PC-3 (cell line): ENCODE data around the gene ALDH7A1.

Experiments used
- CTCF ChIP-seq: fragments of 300-600 bp; sonication (generic); conservative IDR thresholded peaks from 2 replicates; pipeline ENCODE4 v1.5.1; 2017; ENCODE audit warnings: antibody characterized with exemption, low read depth, mild to moderate bottlenecking, low read length
- EZH2 ChIP-seq: fragments of 300-600 bp; sonication (generic); IDR thresholded peaks from one replicate; pipeline ENCODE4 v1.6.1; 2017; ENCODE audit warnings: antibody characterized with exemption, mild to moderate bottlenecking, low read length; ENCODE audit not compliant: unreplicated experiment
- EZH2phosphoT487 ChIP-seq: fragments of 300-600 bp; sonication (generic); IDR thresholded peaks from 2 replicates; pipeline ENCODE4 v1.6.1; 2018; ENCODE audit warnings: mild to moderate bottlenecking, antibody characterized with exemption, low read length, borderline replicate concordance

DNA sequence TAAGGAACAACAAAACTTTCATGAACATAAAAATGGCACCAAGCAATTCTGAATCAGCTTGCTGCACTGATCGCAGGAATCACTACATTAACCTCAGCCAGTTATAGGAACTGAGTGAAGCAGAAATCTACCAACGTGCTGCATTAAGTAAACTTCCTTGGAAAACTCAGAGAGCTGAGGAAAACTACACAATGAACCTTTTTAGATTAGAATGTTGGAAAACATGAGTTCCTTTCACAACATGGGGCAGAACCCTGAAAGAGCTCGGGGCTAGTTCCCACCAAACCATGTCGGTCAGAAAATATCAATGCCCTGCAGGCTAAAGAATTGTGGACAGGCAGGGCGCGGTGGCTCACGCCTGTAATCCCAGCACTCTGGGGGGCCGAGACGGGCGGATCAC, 19.4 kb downstream of the ALDH7A1 start:
- TF ChIP-seq EZH2: no peak
- TF ChIP-seq CTCF: no peak
- no peak for TF ChIP-seq EZH2phosphoT487
